ENCODE data around the gene DBF4.
"Not testable (repeated sequence)": the region's sequence is repeated elsewhere in the genome, so short reads cannot be mapped to it uniquely, and the experiment has no call there.

The DBF4 gene

GRCh38 chr7:87899255-87899654 is 23.0 kb downstream of the DBF4 start:
- no peak overlapping the region for H3K9ac ChIP-seq (ENCODE audit: low read depth, low read length, poor library complexity, severe bottlenecking)
- H3K36me3 ChIP-seq (ENCODE audit: insufficient read depth, low read length), result peaks cover 91% of the 10 kb centered on the region
- no peak overlapping the region for H3K4me3 ChIP-seq (ENCODE audit: low read length, poor library complexity, severe bottlenecking)
- H3K27me3 ChIP-seq (ENCODE audit: insufficient read depth, low read length, poor library complexity, severe bottlenecking), result no peaks in the 10 kb centered on the region
- no peaks in the 10 kb centered on the region for H4K20me1 ChIP-seq (ENCODE audit: insufficient read depth, low read length, poor library complexity, severe bottlenecking)
- no peaks in the 10 kb centered on the region for H3K9me2 ChIP-seq (replicated peaks; ENCODE audit: low read depth, low read length)
- no peak overlapping the region for H2AFZ ChIP-seq (ENCODE audit: low read length)
- no peaks in the 10 kb centered on the region for H3K9me3 ChIP-seq (ENCODE audit: insufficient read depth, low read depth, low read length)
- TF ChIP-seq EZH2phosphoT487 (IDR thresholded peaks at IDR 0.05; ENCODE audit: borderline replicate concordance) (no peak), CTCF (conservative IDR thresholded peaks at IDR 0.05; ENCODE audit: low read length) (no peak)
- peaks cover 23% of the 10 kb centered on the region; the same call in 1 of the 2 replicates for H3K79me2 ChIP-seq (ENCODE audit: insufficient read depth, low read length)
- H3K4me2 ChIP-seq (ENCODE audit: low read depth, low read length, poor library complexity, severe bottlenecking), result no peak overlapping the region
- no peaks in the 10 kb centered on the region for H3K4me1 ChIP-seq (ENCODE audit: insufficient read depth, low read length, poor library complexity, severe bottlenecking)
- H3F3A ChIP-seq (ENCODE audit: low read depth), result no peaks in the 10 kb centered on the region

GRCh38 chr7:87907136-87907906 is 31.0 kb downstream of the DBF4 start:
- H3K36me3 ChIP-seq (ENCODE audit: insufficient read depth, low read length), result peaks cover 46% of the 10 kb centered on the region
- H3K79me2 ChIP-seq (ENCODE audit: insufficient read depth, low read length); H3K9ac ChIP-seq (ENCODE audit: low read depth, low read length, poor library complexity, severe bottlenecking); H3K9me3 ChIP-seq (ENCODE audit: insufficient read depth, low read depth, low read length); H3K4me3 ChIP-seq (ENCODE audit: low read length, poor library complexity, severe bottlenecking); H3K27me3 ChIP-seq (ENCODE audit: insufficient read depth, low read length, poor library complexity, severe bottlenecking); H4K20me1 ChIP-seq (ENCODE audit: insufficient read depth, low read length, poor library complexity, severe bottlenecking); H2AFZ ChIP-seq (ENCODE audit: low read length); H3F3A ChIP-seq (ENCODE audit: low read depth); H3K9me2 ChIP-seq (replicated peaks; ENCODE audit: low read depth, low read length); H3K4me1 ChIP-seq (ENCODE audit: insufficient read depth, low read length, poor library complexity, severe bottlenecking); H3K4me2 ChIP-seq (ENCODE audit: low read depth, low read length, poor library complexity, severe bottlenecking): not testable (repeated sequence)

- not testable (repeated sequence) for H3K9me2 ChIP-seq (replicated peaks; ENCODE audit: low read depth, low read length); H3F3A ChIP-seq (ENCODE audit: low read depth); H3K4me3 ChIP-seq (ENCODE audit: low read length, poor library complexity, severe bottlenecking); H2AFZ ChIP-seq (ENCODE audit: low read length); H3K4me1 ChIP-seq (ENCODE audit: insufficient read depth, low read length, poor library complexity, severe bottlenecking); H3K9ac ChIP-seq (ENCODE audit: low read depth, low read length, poor library complexity, severe bottlenecking); H3K79me2 ChIP-seq (ENCODE audit: insufficient read depth, low read length); H3K27me3 ChIP-seq (ENCODE audit: insufficient read depth, low read length, poor library complexity, severe bottlenecking); H3K9me3 ChIP-seq (ENCODE audit: insufficient read depth, low read depth, low read length); H3K4me2 ChIP-seq (ENCODE audit: low read depth, low read length, poor library complexity, severe bottlenecking); H4K20me1 ChIP-seq (ENCODE audit: insufficient read depth, low read length, poor library complexity, severe bottlenecking)
- H3K36me3 ChIP-seq (ENCODE audit: insufficient read depth, low read length), result peaks cover 34% of the 10 kb centered on the region
These were observed 32.5 kb downstream of the DBF4 start for GRCh38 chr7:87908814-87909213.

GRCh38 chr7:87912121-87912520 is 35.8 kb downstream of the DBF4 start:
- peaks cover 3% of the 10 kb centered on the region for H3K4me1 ChIP-seq (ENCODE audit: insufficient read depth, low read length, poor library complexity, severe bottlenecking)
- H2AFZ ChIP-seq (ENCODE audit: low read length), result no peak overlapping the region
- no peaks in the 10 kb centered on the region for H3K9me2 ChIP-seq (replicated peaks; ENCODE audit: low read depth, low read length)
- no peak overlapping the region for H3K4me3 ChIP-seq (ENCODE audit: low read length, poor library complexity, severe bottlenecking)
- no peaks in the 10 kb centered on the region for H3K79me2 ChIP-seq (ENCODE audit: insufficient read depth, low read length)
- no peaks in the 10 kb centered on the region for H3F3A ChIP-seq (ENCODE audit: low read depth)
- no peaks in the 10 kb centered on the region for H3K9me3 ChIP-seq (ENCODE audit: insufficient read depth, low read depth, low read length)
- H3K9ac ChIP-seq (ENCODE audit: low read depth, low read length, poor library complexity, severe bottlenecking), result no peak overlapping the region
- H4K20me1 ChIP-seq (ENCODE audit: insufficient read depth, low read length, poor library complexity, severe bottlenecking), result no peaks in the 10 kb centered on the region
- no peaks in the 10 kb centered on the region for H3K27me3 ChIP-seq (ENCODE audit: insufficient read depth, low read length, poor library complexity, severe bottlenecking)
- no peak for TF ChIP-seq CTCF (conservative IDR thresholded peaks at IDR 0.05; ENCODE audit: low read length)
- no peak for TF ChIP-seq EZH2phosphoT487 (IDR thresholded peaks at IDR 0.05; ENCODE audit: borderline replicate concordance)
- no peak overlapping the region for H3K4me2 ChIP-seq (ENCODE audit: low read depth, low read length, poor library complexity, severe bottlenecking)
- peaks cover 17% of the 10 kb centered on the region; the same call in 1 of the 2 replicates for H3K36me3 ChIP-seq (ENCODE audit: insufficient read depth, low read length)
